ENCODE measurements around the gene GPR155.

The GPR155 gene

GRCh38 chr2:174486563-174487107 lies at the start of gene GPR155:
Gene GPR155 (minus strand): TSS chr2:174487029. CDS start chr2:174481956, 5,073 bp downstream.
- peak within 1 kb of the TSS; percentile 91 for H3K4me3 Mint-ChIP-seq
- peaks cover 31% of the 10 kb centered on the region for H3K4me1 Mint-ChIP-seq (ENCODE audit: low read depth)
- H3K9me3 Mint-ChIP-seq = no peaks in the 10 kb centered on the region
- peak within 1 kb of the TSS; percentile 96 for H3K27ac Mint-ChIP-seq
- intact Hi-C loops (cut with micrococcal nuclease) = loop anchor here (5.0 kb wide), 2 partner anchors 36 to 681 kb away; partner anchors contain the start of gene ATF2
- peaks cover 6% of the 10 kb centered on the region for H3K27me3 Mint-ChIP-seq
- peaks cover 25% of the 10 kb centered on the region for H3K36me3 Mint-ChIP-seq (ENCODE audit: low read depth)

- Mint-ChIP-seq H3K27ac (no peak overlapping the region), H3K27me3 (peaks cover 22% of the 10 kb centered on the region), H3K4me1 (ENCODE audit: low read depth) (peaks cover 6% of the 10 kb centered on the region), H3K36me3 (ENCODE audit: low read depth) (no peaks in the 10 kb centered on the region), H3K9me3 (no peaks in the 10 kb centered on the region), H3K4me3 (no peak overlapping the region)
- intact Hi-C loops (cut with micrococcal nuclease) = no loop called here
Measured at GRCh38 chr2:174535757-174536703, 49.2 kb upstream of the GPR155 start.

- intact Hi-C loops (cut with micrococcal nuclease) = no loop called here
- peaks cover 22% of the 10 kb centered on the region for H3K27me3 Mint-ChIP-seq
Measured at GRCh38 chr2:174535083-174535482, 48.3 kb upstream of the GPR155 start.

GRCh38 chr2:174529916-174530315 lies 43.1 kb upstream of the GPR155 start:
- Mint-ChIP-seq H3K4me1 (ENCODE audit: low read depth) (peaks cover 2% of the 10 kb centered on the region), H3K27ac (no peak overlapping the region), H3K36me3 (ENCODE audit: low read depth) (no peaks in the 10 kb centered on the region), H3K9me3 (peaks cover 11% of the 10 kb centered on the region), H3K27me3 (peaks cover 8% of the 10 kb centered on the region), H3K4me3 (no peak overlapping the region)
- intact Hi-C loops (cut with micrococcal nuclease) = no loop called here

More at GRCh38 chr2:174535083-174535482, 48.3 kb upstream of the GPR155 start:
- Mint-ChIP-seq H3K9me3 (no peaks in the 10 kb centered on the region), H3K4me1 (ENCODE audit: low read depth) (peaks cover 6% of the 10 kb centered on the region), H3K4me3 (no peak overlapping the region), H3K36me3 (ENCODE audit: low read depth) (no peaks in the 10 kb centered on the region), H3K27ac (no peak overlapping the region)

GRCh38 chr2:174527959-174528358 lies 41.1 kb upstream of the GPR155 start:
- peaks cover 6% of the 10 kb centered on the region for H3K36me3 Mint-ChIP-seq (ENCODE audit: low read depth)
- H3K4me1 Mint-ChIP-seq (ENCODE audit: low read depth) = peaks cover 21% of the 10 kb centered on the region
- H3K9me3 Mint-ChIP-seq = peaks cover 20% of the 10 kb centered on the region
- H3K27me3 Mint-ChIP-seq = peaks cover 8% of the 10 kb centered on the region
- H3K27ac Mint-ChIP-seq = no peak overlapping the region
- intact Hi-C loops (cut with micrococcal nuclease) = no loop called here
- H3K4me3 Mint-ChIP-seq = no peak overlapping the region

- peak overlapping the region; percentile 8 for H3K27ac Mint-ChIP-seq
- intact Hi-C loops (cut with micrococcal nuclease) = no loop called here
- peaks cover 20% of the 10 kb centered on the region for H3K9me3 Mint-ChIP-seq
- peaks cover 22% of the 10 kb centered on the region for H3K4me1 Mint-ChIP-seq (ENCODE audit: low read depth)
- H3K36me3 Mint-ChIP-seq (ENCODE audit: low read depth) = peaks cover 6% of the 10 kb centered on the region
- H3K4me3 Mint-ChIP-seq = no peak overlapping the region
- peaks cover 8% of the 10 kb centered on the region for H3K27me3 Mint-ChIP-seq
Measured at GRCh38 chr2:174527101-174527721, 40.4 kb upstream of the GPR155 start.

GRCh38 chr2:174524527-174524926 lies 37.7 kb upstream of the GPR155 start:
- Mint-ChIP-seq H3K4me3 (no peak overlapping the region), H3K36me3 (ENCODE audit: low read depth) (peaks cover 6% of the 10 kb centered on the region), H3K27me3 (peaks cover 14% of the 10 kb centered on the region), H3K9me3 (peaks cover 20% of the 10 kb centered on the region), H3K4me1 (ENCODE audit: low read depth) (peaks cover 22% of the 10 kb centered on the region), H3K27ac (peak overlapping the region; percentile 79)
- intact Hi-C loops (cut with micrococcal nuclease) = loop anchor here (5.0 kb wide), 1 partner anchor 37 kb away; the partner anchor contains the start of gene GPR155

- peaks cover 14% of the 10 kb centered on the region for H3K9me3 Mint-ChIP-seq
- peak overlapping the region; percentile 79 for H3K27ac Mint-ChIP-seq
- H3K4me1 Mint-ChIP-seq (ENCODE audit: low read depth) = peaks cover 24% of the 10 kb centered on the region
- peaks cover 9% of the 10 kb centered on the region for H3K27me3 Mint-ChIP-seq
- no peak overlapping the region for H3K4me3 Mint-ChIP-seq
- intact Hi-C loops (cut with micrococcal nuclease) = loop anchor here (1.0 to 5.0 kb wide), 2 partner anchors 35 to 60 kb away; partner anchors contain the start of gene GPR155
- peaks cover 6% of the 10 kb centered on the region for H3K36me3 Mint-ChIP-seq (ENCODE audit: low read depth)
Measured at GRCh38 chr2:174522553-174522952, 35.7 kb upstream of the GPR155 start.

GRCh38 chr2:174518395-174518794 lies 31.6 kb upstream of the GPR155 start:
- H3K9me3 Mint-ChIP-seq = no peaks in the 10 kb centered on the region
- no peak overlapping the region for H3K4me3 Mint-ChIP-seq
- peak overlapping the region; percentile 19 for H3K27ac Mint-ChIP-seq
- peaks cover 24% of the 10 kb centered on the region for H3K4me1 Mint-ChIP-seq (ENCODE audit: low read depth)
- peaks cover 7% of the 10 kb centered on the region for H3K27me3 Mint-ChIP-seq
- no peaks in the 10 kb centered on the region for H3K36me3 Mint-ChIP-seq (ENCODE audit: low read depth)
- intact Hi-C loops (cut with micrococcal nuclease) = no loop called here

GRCh38 chr2:174516501-174517378 lies 29.9 kb upstream of the GPR155 start:
- Mint-ChIP-seq H3K27ac (peak overlapping the region; percentile 45), H3K36me3 (ENCODE audit: low read depth) (no peaks in the 10 kb centered on the region), H3K4me3 (peak overlapping the region; percentile 59), H3K4me1 (ENCODE audit: low read depth) (peaks cover 19% of the 10 kb centered on the region), H3K27me3 (peaks cover 7% of the 10 kb centered on the region), H3K9me3 (peaks cover 7% of the 10 kb centered on the region)
- intact Hi-C loops (cut with micrococcal nuclease) = no loop called here

- peaks cover 36% of the 10 kb centered on the region for H3K9me3 Mint-ChIP-seq
- no peaks in the 10 kb centered on the region for H3K36me3 Mint-ChIP-seq (ENCODE audit: low read depth)
- H3K4me3 Mint-ChIP-seq = no peak overlapping the region
- no peaks in the 10 kb centered on the region for H3K27me3 Mint-ChIP-seq
- intact Hi-C loops (cut with micrococcal nuclease) = no loop called here
- no peak overlapping the region for H3K27ac Mint-ChIP-seq
- H3K4me1 Mint-ChIP-seq (ENCODE audit: low read depth) = peaks cover 15% of the 10 kb centered on the region
Measured at GRCh38 chr2:174512345-174512744, 25.5 kb upstream of the GPR155 start.

GRCh38 chr2:174511580-174512260 lies 24.9 kb upstream of the GPR155 start:
- Mint-ChIP-seq H3K36me3 (ENCODE audit: low read depth) (no peaks in the 10 kb centered on the region), H3K27ac (no peak overlapping the region), H3K4me3 (no peak overlapping the region), H3K27me3 (no peaks in the 10 kb centered on the region), H3K9me3 (peaks cover 36% of the 10 kb centered on the region), H3K4me1 (ENCODE audit: low read depth) (peaks cover 8% of the 10 kb centered on the region)
- intact Hi-C loops (cut with micrococcal nuclease) = no loop called here
